ENCODE results near the gene NEDD4L. TPM values are rescaled to one million over a fixed set of nuclear protein-coding genes. Genes with fewer than 3 reads are reported as not detected.

NEDD4L gene
- total and polyA plus RNA-seq, 4 donors, result 10.2 to 20.3 (median 13.2) TPM

GRCh38 chr18:58052960-58053359, 8.9 kb downstream of the NEDD4L start:
- H3K4me1 ChIP-seq (ENCODE audit: control insufficient read depth in 4 of 4, insufficient read depth in 4 of 4, low read length in 3 of 4), result peaks cover 0 to 13% (median 7%) of the 10 kb centered on the region in 4 donors
- H3K27me3 ChIP-seq (ENCODE audit: control insufficient read depth in 4 of 4, insufficient read depth in 4 of 4, low read length in 3 of 4), result no peaks in the 10 kb centered on the region
- H3K9me3 ChIP-seq (ENCODE audit: control insufficient read depth in 4 of 4, low read length in 3 of 4), result no peaks in the 10 kb centered on the region
- H3K4me3 ChIP-seq (ENCODE audit: low read depth in 1 of 3, low read length in 3 of 3), result no peak overlapping the region
- TF ChIP-seq TAF1 (conservative IDR thresholded peaks at IDR 0.05), result no peak
- TF ChIP-seq RAD21 (IDR thresholded peaks at IDR 0.05), result no peak
- no peak for TF ChIP-seq RXRA (IDR thresholded peaks at IDR 0.05)
- TF ChIP-seq FOXA1 (IDR thresholded peaks at IDR 0.05), result no peak
- no peak for TF ChIP-seq GABPA (IDR thresholded peaks at IDR 0.05 in 1 of 2, conservative IDR thresholded peaks at IDR 0.05 in 1 of 2)
- no peak for TF ChIP-seq MAX (IDR thresholded peaks at IDR 0.05)
- no peak for TF ChIP-seq HNF4G (IDR thresholded peaks at IDR 0.05)
- no peak for TF ChIP-seq SP1 (IDR thresholded peaks at IDR 0.05)
- no peak for TF ChIP-seq EGR1 (IDR thresholded peaks at IDR 0.05; ENCODE audit: low read depth in 2 of 2)
- TF ChIP-seq CTCF (IDR thresholded peaks at IDR 0.05; ENCODE audit: low read depth, low read length, missing input control), result no peak
- TF ChIP-seq HNF4A (conservative IDR thresholded peaks at IDR 0.05), result no peak
- TF ChIP-seq REST (IDR thresholded peaks at IDR 0.05), result no peak
- TF ChIP-seq YY1 (IDR thresholded peaks at IDR 0.05), result no peak
- TF ChIP-seq NR2F2 (IDR thresholded peaks at IDR 0.05), result no peak
- no peak for TF ChIP-seq ATF3 (IDR thresholded peaks at IDR 0.05)
- TF ChIP-seq JUND (IDR thresholded peaks at IDR 0.05), result no peak
- no peak for TF ChIP-seq FOXA2 (IDR thresholded peaks at IDR 0.05)
- TF ChIP-seq ZBTB33 (IDR thresholded peaks at IDR 0.05), result no peak
- no peaks in the 10 kb centered on the region for H3K36me3 ChIP-seq (ENCODE audit: control insufficient read depth in 4 of 4, insufficient read depth in 3 of 4, low read depth in 1 of 4, low read length in 3 of 4)
- no peak overlapping the region for H3K9ac ChIP-seq (ENCODE audit: low read depth in 1 of 2, low read length in 2 of 2)
- no peak for DNase-seq (ENCODE audit: low spot score)
- WGBS, result 95% methylated on average over 3 of the region's 3 CpGs
- no peak overlapping the region for H3K27ac ChIP-seq (ENCODE audit: low read depth in 1 of 2, low read length in 2 of 2)

Data from liver (tissue), 9 donors.